Measurements from ENCODE around the gene WEE2. TPM values are rescaled to one million over a fixed set of nuclear protein-coding genes. Genes with fewer than 3 reads are reported as not detected.

The WEE2 gene
- total and polyA plus RNA-seq, 2 of the 13 experiments (the other 11 are each of a cell fraction or from before 2014, with no cell fraction given) = not detected

- peak; percentile 90 for TF ChIP-seq ZNF687 (CRISPR knock-in tag; IDR thresholded peaks at IDR 0.05)
- peak; percentile 62; the same call in 1 of the 2 replicates for TF ChIP-seq ZNF800 (CRISPR knock-in tag; IDR thresholded peaks at IDR 0.05)
- TF ChIP-seq MEIS2 (CRISPR knock-in tag; IDR thresholded peaks at IDR 0.05) = peak; percentile 81; the same call in 1 of the 2 replicates
- TF ChIP-seq SOX6 (IDR thresholded peaks at IDR 0.05) = no peak
- peak; percentile 73 for TF ChIP-seq SOX6 (CRISPR knock-in tag; IDR thresholded peaks at IDR 0.05)
- peak; percentile 62 for TF ChIP-seq PCBP2 (optimal IDR thresholded peaks at IDR 0.05; ENCODE audit: low read depth, low read length, poor library complexity, severe bottlenecking)
- no peak for TF ChIP-seq ZNF790 (CRISPR knock-in tag; IDR thresholded peaks at IDR 0.05; ENCODE audit: borderline replicate concordance)
- no peak for TF ChIP-seq NCOA5 (CRISPR knock-in tag; IDR thresholded peaks at IDR 0.05)
- 0 out of 2 replicates have a peak, but pooled peaks have one; percentile 25 for TF ChIP-seq NR2F6 (IDR thresholded peaks at IDR 0.05)
- TF ChIP-seq NR2F6 (CRISPR knock-in tag; IDR thresholded peaks at IDR 0.05) = 0 out of 2 replicates have a peak, but pooled peaks have one; percentile 26
- TF ChIP-seq HNF1B (CRISPR knock-in tag; IDR thresholded peaks at IDR 0.05) = peak; percentile 96
- TF ChIP-seq ZNF282 (IDR thresholded peaks at IDR 0.05; ENCODE audit: partially characterized antibody) = no peak
- TF ChIP-seq DBP (CRISPR knock-in tag; IDR thresholded peaks at IDR 0.05; ENCODE audit: not compliant biosample characterization) = no peak
- TF ChIP-seq POLR2AphosphoS5 (IDR thresholded peaks at IDR 0.05; ENCODE audit: low read depth, low read length) = peak; percentile 98
- no peak for TF ChIP-seq RFX1 (IDR thresholded peaks at IDR 0.05)
- peak; percentile 80 for TF ChIP-seq ARID2 (CRISPR knock-in tag; IDR thresholded peaks at IDR 0.05; ENCODE audit: borderline replicate concordance)
- 0 out of 2 replicates have a peak, but pooled peaks have one; percentile 66 for TF ChIP-seq ZNF383 (CRISPR knock-in tag; IDR thresholded peaks at IDR 0.05; ENCODE audit: borderline replicate concordance)
- no peak for TF ChIP-seq DMTF1 (CRISPR knock-in tag; IDR thresholded peaks at IDR 0.05)
- TF ChIP-seq SPEN (CRISPR knock-in tag; IDR thresholded peaks at IDR 0.05; ENCODE audit: low read depth) = peak; percentile 93
These were observed 29.9 kb downstream of the WEE2 start, which contains the start of gene SSBP1 (continued) for GRCh38 chr7:141737836-141738591.
